Endothelial cell of umbilical vein (primary cell): ENCODE measurements around the gene ALOXE3. TPM values are rescaled to one million over a fixed set of nuclear protein-coding genes. Genes with fewer than 3 reads are reported as not detected.
A peak's percentile ranks its signal among the peaks of the same experiment; 100 is the strongest.

Source experiments
- BruUV-seq: library from RNA; stranded (reverse); fragments of 400-500 nt; replicated peaks from 2 replicates; lab custom pipeline; 2021; lab: Mats Ljungman, UMichigan
- CTCF ChIA-PET: fragments of 300-600, 350-600 bp; sonication (Branson Sonifier 250); formaldehyde crosslinking; loops from one replicate; lab custom pipeline; 2021; ENCODE audit warnings: antibody characterized with exemption, inconsistent platforms; lab: Charles Lee
- POLR2A ChIA-PET: fragments of 300-600, 350-600 bp; sonication (Branson Sonifier 250); formaldehyde crosslinking; loops from one replicate; lab custom pipeline; 2021; ENCODE audit warnings: antibody characterized with exemption, inconsistent platforms; lab: Charles Lee
- DNase-seq: peaks from one replicate; pipeline ENCODE4 v3.0.0-alpha.2; 2011; ENCODE audit warnings: low read depth, low spot score
- FAIRE-seq: peaks from 2 replicates; lab custom pipeline; 2011; peaks lifted over from hg19 to GRCh38; lab: Jason Lieb, UNC
- H2AFZ ChIP-seq: 2 replicates; pipeline ENCODE4 v1.6.0; 2012; ENCODE audit warnings: low read depth, low read length, control low read depth, inconsistent platforms
- H3K27ac ChIP-seq: 2 replicates; pipeline ENCODE4 v1.5.1; 2011; ENCODE audit warnings: low read depth, mild to moderate bottlenecking, control low read depth, low read length, moderate library complexity; ENCODE audit not compliant: insufficient read depth
- H3K27me3 ChIP-seq, 2 experiments: 2 replicates each; pipeline versions ENCODE4 v1.6.0 to v1.6.1; 2011; ENCODE audit warnings: low read length in 2 of 2, mixed read lengths in 1 of 2; ENCODE audit not compliant: control insufficient read depth in 2 of 2, insufficient read depth in 2 of 2
- H3K36me3 ChIP-seq, 2 experiments: 2 replicates in 1 of 2; 3 replicates in 1 of 2; pipeline ENCODE4 v1.5.1; 2011; ENCODE audit warnings: low read length in 2 of 2, mild to moderate bottlenecking in 1 of 2, moderate library complexity in 1 of 2; ENCODE audit not compliant: control insufficient read depth in 2 of 2, insufficient read depth in 2 of 2; ENCODE audit errors: extremely low read depth in 1 of 2
- H3K4me1 ChIP-seq: 3 replicates; pipeline ENCODE4 v1.5.1; 2011; ENCODE audit warnings: mild to moderate bottlenecking, low read length; ENCODE audit not compliant: control insufficient read depth, insufficient read depth; ENCODE audit errors: extremely low read depth
- H3K4me2 ChIP-seq: 2 replicates; pipeline ENCODE4 v1.6.1; 2011; ENCODE audit warnings: low read length, control low read depth, mixed read lengths; ENCODE audit not compliant: insufficient read depth
- H3K4me3 ChIP-seq, 3 experiments: fragments of 200-600 bp in 1 of 3; sonication (generic), shearing (Covaris generic) in 1 of 3; replicated peaks in 1 of 3; 2 replicates each; pipeline ENCODE4 v1.5.1; 2011 to 2016; ENCODE audit warnings: control low read depth in 3 of 3, low read length in 3 of 3, mild to moderate bottlenecking in 2 of 3, inconsistent platforms in 1 of 3, low read depth in 1 of 3, moderate library complexity in 1 of 3; ENCODE audit not compliant: insufficient read depth in 1 of 3
- H3K79me2 ChIP-seq: 2 replicates; pipeline ENCODE4 v1.6.0; 2012; ENCODE audit warnings: low read length, inconsistent platforms; ENCODE audit not compliant: control insufficient read depth, insufficient read depth
- H3K9ac ChIP-seq: replicated peaks from 2 replicates; pipeline ENCODE3; 2011; ENCODE audit warnings: low read length, control low read depth; ENCODE audit not compliant: insufficient read depth; ENCODE audit errors: extremely low read depth
- H3K9me1 ChIP-seq: replicated peaks from 3 replicates; pipeline ENCODE4 v1.6.0; 2011; ENCODE audit warnings: mild to moderate bottlenecking, low read length; ENCODE audit not compliant: control insufficient read depth, insufficient read depth; ENCODE audit errors: extremely low read depth
- H3K9me3 ChIP-seq: replicated peaks from 2 replicates; pipeline ENCODE4 v1.5.1; 2012; ENCODE audit warnings: low read length, inconsistent platforms; ENCODE audit not compliant: control insufficient read depth, insufficient read depth
- H4K20me1 ChIP-seq: replicated peaks from 2 replicates; pipeline ENCODE3; 2011; ENCODE audit warnings: mild to moderate bottlenecking, low read length; ENCODE audit not compliant: control insufficient read depth, insufficient read depth; ENCODE audit errors: extremely low read depth
- CTCF ChIP-seq, 2 donors: IDR thresholded peaks; 1 replicate in 1 of 2; 2 replicates in 1 of 2; pipeline ENCODE4 v1.5.1; 2011; ENCODE audit warnings: low read length in 2 of 2, mild to moderate bottlenecking in 2 of 2, moderate library complexity in 2 of 2, control low read depth in 1 of 2, inconsistent platforms in 1 of 2, low read depth in 1 of 2; ENCODE audit not compliant: insufficient read depth in 1 of 2; ENCODE audit errors: extremely low read depth in 1 of 2
- EZH2 ChIP-seq: IDR thresholded peaks from 2 replicates; pipeline ENCODE4 v1.6.1; 2012; ENCODE audit warnings: borderline replicate concordance, low read depth, mild to moderate bottlenecking, moderate library complexity, low read length, inconsistent platforms; ENCODE audit not compliant: severe bottlenecking
- FOS ChIP-seq: IDR thresholded peaks from 2 replicates; pipeline ENCODE4 v1.6.1; 2011; ENCODE audit warnings: mild to moderate bottlenecking, low read length, moderate library complexity, borderline replicate concordance; ENCODE audit not compliant: insufficient read depth
- JUN ChIP-seq: IDR thresholded peaks from 2 replicates; pipeline ENCODE4 v1.6.1; 2011; ENCODE audit warnings: borderline replicate concordance, low read depth; ENCODE audit not compliant: insufficient read length, insufficient read depth
- MAX ChIP-seq: IDR thresholded peaks from 2 replicates; pipeline ENCODE4 v1.6.1; 2011; ENCODE audit not compliant: insufficient read depth, insufficient read length
- dilution Hi-C: fragments of 300-500 bp; cut with MboI; formaldehyde crosslinking; loops from one replicate; pipeline ENCODE4 v1.15.0; 2019; ENCODE audit warnings: low sequenced_read_pairs; ENCODE audit not compliant: extremely low pct_ligation_motif_present
- intact Hi-C: fragments of 100-400 bp; cut with micrococcal nuclease; formaldehyde crosslinking; loops from one replicate; pipeline ENCODE4 v1.10.0; 2022
- polyA plus RNA-seq, 4 experiments: library from polyadenylated mRNA; depleted of rRNA in 3 of 4; stranded (reverse) in 3 of 4; unstranded in 1 of 4; fragments of >200 nt; gene quantifications; 2 replicates each; pipeline versions ENCODE4 v1.2.1 to v1.2.3, GENCODE V29; 2011 to 2012; ENCODE audit warnings: missing spikeins in 1 of 4
- total RNA-seq: library from RNA; stranded (reverse); gene quantifications from 2 replicates; pipeline ENCODE4 v1.2.3, GENCODE V29; 2021

ALOXE3 gene
- total and polyA plus RNA-seq, 2 donors (not counting 3 experiments of a cell fraction or from before 2014, with no cell fraction given): 0.01 TPM; not detected in 1

- no peaks in the 10 kb centered on the region for H3K27me3 ChIP-seq
Measured at GRCh38 chr17:8162997-8163977, 45.0 kb upstream of the ALOXE3 start.

More at GRCh38 chr17:8162997-8163977, 45.0 kb upstream of the ALOXE3 start:
- FAIRE-seq (peak; percentile 21), DNase-seq (peak; percentile 29)
- CTCF ChIA-PET: no interaction called here
- H3K36me3 ChIP-seq: peaks cover 2 to 7% of the 10 kb centered on the region in 2 experiments
- H3K27ac ChIP-seq: peak overlapping the region; percentile 48
- peak overlapping the region; percentile 51 for H3K4me2 ChIP-seq
- POLR2A ChIA-PET: interaction anchor here (1.9 kb wide), 1 partner anchor 10 kb away, joined by 8 read pairs; no protein-coding TSS in a partner anchor
- dilution Hi-C loops: no loop called here
- H3K79me2 ChIP-seq: peaks cover 20% of the 10 kb centered on the region
- H4K20me1 ChIP-seq: no peaks in the 10 kb centered on the region
- TF ChIP-seq EZH2: no peak
- TF ChIP-seq MAX: no peak
- no peak for TF ChIP-seq JUN
- no peak for TF ChIP-seq CTCF (IDR thresholded peaks at IDR 0.05; ENCODE audit: extremely low read depth in 1 of 2, insufficient read depth in 1 of 2, low read depth in 1 of 2, low read length in 2 of 2)
- TF ChIP-seq FOS: no peak
- H3K4me1 ChIP-seq: peaks cover 20% of the 10 kb centered on the region
- intact Hi-C loops: loop anchor here (1.0 kb wide), 1 partner anchor 10 kb away; no protein-coding TSS in a partner anchor
- BruUV-seq: no TSS peak
- no peaks in the 10 kb centered on the region for H3K9me1 ChIP-seq
- H3K9ac ChIP-seq: peak overlapping the region; percentile 99
- no peaks in the 10 kb centered on the region for H3K9me3 ChIP-seq
- H2AFZ ChIP-seq: peak overlapping the region; percentile 91
- H3K4me3 ChIP-seq: peak overlapping the region; percentile 3 to 99 (median 40)
